Breast epithelium (tissue), 3 donors: ENCODE measurements around the gene CFAP251.

Source experiments
- CTCF ChIP-seq, 3 donors: fragments of 450-650 bp; IDR thresholded peaks; one replicate each; pipeline ENCODE4 v1.5.1; 2016 to 2017; ENCODE audit warnings: antibody characterized with exemption in 3 of 3, mild to moderate bottlenecking in 3 of 3, moderate library complexity in 3 of 3
- POLR2AphosphoS5 ChIP-seq, 3 donors: sonication (generic); formaldehyde crosslinking; IDR thresholded peaks; one replicate each; pipeline ENCODE4 v1.6.1; 2017; ENCODE audit warnings: antibody characterized with exemption in 3 of 3

DNA sequence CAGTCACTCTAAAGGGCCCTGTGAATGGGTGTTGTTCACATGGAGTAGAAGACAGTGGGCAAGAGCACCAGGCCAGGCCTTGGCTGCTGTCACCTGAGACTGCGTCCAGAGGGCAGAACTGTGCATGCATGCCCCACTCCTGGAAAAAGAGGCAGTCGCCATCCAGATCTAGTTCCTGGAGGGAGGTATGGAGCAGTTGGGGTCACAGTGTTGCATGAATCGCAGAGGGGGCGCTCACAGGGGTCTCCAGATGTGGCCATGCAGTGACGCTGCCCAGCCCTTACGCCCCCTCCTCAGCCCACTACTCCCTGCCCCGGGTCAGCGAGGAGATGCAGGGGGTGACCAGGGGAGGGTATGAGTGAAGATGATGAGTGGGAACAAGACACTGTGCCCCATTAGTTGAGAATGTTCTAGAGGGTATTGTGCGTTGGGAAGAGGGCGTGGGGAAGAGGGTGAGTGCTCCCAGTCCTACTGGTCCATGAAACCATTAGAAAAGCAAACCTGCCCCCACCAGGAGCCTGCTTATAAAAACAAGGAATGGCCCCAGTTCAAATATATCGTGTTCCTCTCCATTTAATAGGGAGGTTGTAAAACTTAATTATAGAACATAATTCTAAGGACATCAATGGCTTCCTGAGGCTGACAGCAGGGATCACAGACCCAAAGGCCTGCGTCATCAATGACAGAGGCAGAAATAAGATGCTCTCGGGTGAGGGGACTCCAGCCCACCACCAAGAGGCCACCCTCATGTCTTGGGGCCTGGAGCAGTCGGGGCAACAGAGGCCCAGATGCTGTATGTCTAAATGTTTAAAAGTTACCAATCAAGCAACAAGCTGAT, 71.1 kb downstream of the CFAP251 start:
- TF ChIP-seq POLR2AphosphoS5 (IDR thresholded peaks at IDR 0.05) (no peak), CTCF (IDR thresholded peaks at IDR 0.05) (no peak)
